Activated T-helper 1 cell treated with anti-CD3 and anti-CD28 coated beads, Interleukin-12 subunit alpha, Interleukin-12 subunit beta, Interleukin-2, Interleukin-4 antibody, amounts not matched to agents 30 ng/mL and 10 ng/mL and 1 ng/mL, durations not matched to agents 14 hours and 24 hours and 36 hours (primary cell): Measurements from ENCODE around the gene CUBN. TPM values are rescaled to one million over a fixed set of nuclear protein-coding genes. Genes with fewer than 3 reads are reported as not detected.

Source experiments
- total RNA-seq: library from RNA; stranded (reverse); gene quantifications from 2 replicates; pipeline ENCODE4 v1.2.3, GENCODE V29; 2022

Gene CUBN
- total RNA-seq, 1 donor from 2014 or later = 0.21 TPM

Other genes starting within 250 kb of the CUBN start
- gene TRDMT1, start 71.9 kb upstream of the CUBN start, total RNA-seq = 3.3 and 4.2 TPM in 2 replicates
- 192 and 193 TPM in 2 replicates for gene VIM, start 98.4 kb upstream of the CUBN start, total RNA-seq